Mucosa of rectum (tissue), 2 donors: ENCODE measurements around the gene ZNF214.
A peak's percentile ranks its signal among the peaks of the same experiment; 100 is the strongest.

Source experiments
- H3K27ac ChIP-seq, 2 donors: one replicate each; pipeline ENCODE4 v1.7.0; 2013; ENCODE audit warnings: inconsistent platforms in 2 of 2, low read depth in 2 of 2, low read length in 2 of 2
- H3K27me3 ChIP-seq, 2 donors: one replicate each; pipeline ENCODE4 v1.7.0; 2013; ENCODE audit warnings: low read length in 2 of 2; ENCODE audit not compliant: control insufficient read depth in 2 of 2, insufficient read depth in 2 of 2
- H3K36me3 ChIP-seq, 2 donors: one replicate each; pipeline ENCODE4 v1.7.0; 2013; ENCODE audit warnings: low read length in 2 of 2; ENCODE audit not compliant: control insufficient read depth in 2 of 2, insufficient read depth in 2 of 2
- H3K4me1 ChIP-seq, 2 donors: one replicate each; pipeline ENCODE4 v1.7.0; 2013; ENCODE audit warnings: low read length in 2 of 2, mild to moderate bottlenecking in 1 of 2; ENCODE audit not compliant: control insufficient read depth in 2 of 2, insufficient read depth in 2 of 2
- H3K4me3 ChIP-seq, 2 donors: one replicate each; pipeline ENCODE4 v1.7.0; 2013; ENCODE audit warnings: low read length in 2 of 2
- H3K9ac ChIP-seq, 2 donors: one replicate each; pipeline ENCODE4 v1.7.0; 2013; ENCODE audit warnings: low read length in 2 of 2, low read depth in 1 of 2, mild to moderate bottlenecking in 1 of 2
- H3K9me3 ChIP-seq, 2 donors: one replicate each; pipeline ENCODE4 v1.7.0; 2013; ENCODE audit warnings: low read length in 2 of 2; ENCODE audit not compliant: control insufficient read depth in 2 of 2
- donor health status: healthy.
- donor health status: Normal muscosa, but diverticular disease.

ZNF214 gene

DNA sequence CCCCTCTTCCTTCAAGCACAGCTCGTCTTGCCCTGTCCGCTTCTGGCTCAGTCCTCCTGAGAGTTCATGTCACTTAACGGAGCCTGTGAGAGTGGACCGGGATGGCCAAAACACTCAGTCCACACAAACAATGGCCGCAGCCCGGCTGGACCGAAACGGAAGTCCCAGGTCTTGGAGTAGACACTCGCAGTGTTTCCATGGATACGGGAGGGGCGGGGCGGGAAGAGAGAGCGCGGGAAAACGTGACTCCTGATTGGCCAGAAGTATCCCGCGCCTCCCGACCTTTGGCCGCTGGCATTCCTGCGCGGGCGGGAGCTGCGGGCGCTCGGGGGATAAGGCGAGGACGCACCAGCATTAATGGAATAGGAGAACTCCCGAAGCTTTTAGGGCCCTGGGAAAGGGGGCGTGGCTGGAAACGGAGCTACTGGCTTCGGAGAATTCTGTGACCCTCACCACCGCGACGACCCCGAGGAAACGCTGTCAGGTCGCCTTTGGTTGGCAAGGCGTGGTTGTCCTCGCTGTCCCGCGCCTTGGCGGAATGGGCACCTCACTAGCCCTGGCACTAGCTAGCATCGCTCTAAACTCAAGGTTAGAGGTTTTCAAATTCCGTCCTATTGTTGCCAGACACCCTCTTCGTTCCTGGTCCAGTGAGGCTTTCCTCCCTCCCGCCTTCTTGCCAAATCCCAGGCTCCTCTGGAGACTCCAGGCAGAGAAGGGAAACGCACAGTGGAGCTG, at the start of gene ZNF214, which contains the start of gene NLRP14:
ZNF214 (minus strand) TSS at position 164 of the 735 bp plus-strand sequence. CDS start 17,511 bp downstream, outside the sequence.
NLRP14 (plus strand) TSS at position 297 of the 735 bp plus-strand sequence. CDS start 18,108 bp downstream, outside the sequence.
- peak within 1 kb of the TSS; percentile 48 to 56 for H3K27ac ChIP-seq

DNA sequence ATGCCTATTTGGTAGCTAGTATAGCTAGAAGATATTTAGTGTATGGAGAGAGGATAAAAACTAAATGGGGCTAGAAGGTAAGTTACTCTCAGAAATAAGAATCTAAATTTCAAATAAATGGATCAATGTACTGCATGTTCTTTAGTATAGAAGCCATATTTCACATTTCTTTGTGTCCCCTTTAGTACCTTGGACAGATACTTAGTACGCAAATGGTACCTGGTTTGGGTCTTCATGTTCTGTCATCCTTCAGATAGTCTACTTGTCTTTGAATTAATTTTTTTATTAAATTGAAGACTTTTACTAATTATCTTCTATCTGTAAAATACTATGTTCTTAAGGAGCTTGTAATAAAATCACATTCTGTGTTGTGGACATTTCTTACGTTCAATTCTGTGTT, 42.4 kb upstream of the ZNF214 start:
- no peaks in the 10 kb centered on the region for H3K36me3 ChIP-seq
- H3K27ac ChIP-seq = no peak overlapping the region
- no peak overlapping the region for H3K4me3 ChIP-seq
- no peaks in the 10 kb centered on the region for H3K27me3 ChIP-seq
- H3K4me1 ChIP-seq = no peaks in the 10 kb centered on the region
- H3K9me3 ChIP-seq = no peaks in the 10 kb centered on the region
- H3K9ac ChIP-seq = no peak overlapping the region

More for the DNA sequence above, at the start of gene ZNF214, which contains the start of gene NLRP14:
- Histone ChIP-seq H3K36me3 (no peaks in the 10 kb centered on the region), H3K9ac (peak within 1 kb of the TSS; percentile 56 to 67), H3K27me3 (no peaks in the 10 kb centered on the region), H3K9me3 (no peaks in the 10 kb centered on the region), H3K4me1 (peaks cover 0 to 15% of the 10 kb centered on the region in 2 donors), H3K4me3 (peak within 1 kb of the TSS; percentile 91 to 98)

DNA sequence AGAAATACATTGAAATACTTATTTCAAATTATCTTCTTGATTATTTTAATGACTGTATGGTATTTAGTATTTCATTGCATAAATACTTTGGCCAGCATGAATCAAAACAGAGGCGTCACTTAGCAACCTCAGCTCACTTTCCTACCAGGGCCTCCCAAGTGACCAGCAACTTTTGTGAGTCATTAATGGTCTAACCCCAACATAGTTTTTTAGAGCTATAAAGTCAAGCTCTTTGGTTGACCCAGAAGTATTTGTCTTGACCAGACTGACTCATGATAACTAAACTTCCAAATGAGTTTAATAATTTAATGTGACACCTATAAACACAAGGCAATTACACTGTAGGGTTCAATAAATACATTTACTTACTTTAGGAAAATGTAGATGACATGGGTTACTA, 40.7 kb upstream of the ZNF214 start:
- H3K4me1 ChIP-seq = no peaks in the 10 kb centered on the region
- no peaks in the 10 kb centered on the region for H3K9me3 ChIP-seq
- no peak overlapping the region for H3K9ac ChIP-seq
- H3K4me3 ChIP-seq = no peak overlapping the region
- H3K36me3 ChIP-seq = no peaks in the 10 kb centered on the region
- no peaks in the 10 kb centered on the region for H3K27me3 ChIP-seq
- H3K27ac ChIP-seq = no peak overlapping the region

DNA sequence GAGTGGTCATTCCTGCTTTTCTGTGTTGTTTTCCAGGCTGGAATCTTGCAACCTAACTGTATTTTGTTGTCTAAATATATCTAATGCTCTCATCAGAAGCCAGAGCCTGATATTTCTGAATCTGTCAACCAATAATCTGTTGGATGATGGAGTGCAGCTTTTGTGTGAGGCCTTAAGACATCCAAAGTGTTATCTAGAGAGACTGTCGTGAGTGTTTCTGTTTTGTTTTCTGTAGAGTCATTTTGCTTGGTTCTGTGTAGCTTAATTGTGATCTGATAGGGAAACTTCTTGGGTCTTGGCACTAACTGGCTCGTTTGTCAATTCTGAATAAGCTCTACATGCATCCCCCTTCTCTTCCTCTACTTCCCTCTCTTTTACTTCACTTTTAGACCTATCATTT, 37.5 kb upstream of the ZNF214 start:
- H3K27ac ChIP-seq = no peak overlapping the region
- H3K9ac ChIP-seq = no peak overlapping the region
- no peak overlapping the region for H3K4me3 ChIP-seq
- no peaks in the 10 kb centered on the region for H3K36me3 ChIP-seq
- no peaks in the 10 kb centered on the region for H3K9me3 ChIP-seq
- H3K4me1 ChIP-seq = no peaks in the 10 kb centered on the region
- H3K27me3 ChIP-seq = no peaks in the 10 kb centered on the region

DNA sequence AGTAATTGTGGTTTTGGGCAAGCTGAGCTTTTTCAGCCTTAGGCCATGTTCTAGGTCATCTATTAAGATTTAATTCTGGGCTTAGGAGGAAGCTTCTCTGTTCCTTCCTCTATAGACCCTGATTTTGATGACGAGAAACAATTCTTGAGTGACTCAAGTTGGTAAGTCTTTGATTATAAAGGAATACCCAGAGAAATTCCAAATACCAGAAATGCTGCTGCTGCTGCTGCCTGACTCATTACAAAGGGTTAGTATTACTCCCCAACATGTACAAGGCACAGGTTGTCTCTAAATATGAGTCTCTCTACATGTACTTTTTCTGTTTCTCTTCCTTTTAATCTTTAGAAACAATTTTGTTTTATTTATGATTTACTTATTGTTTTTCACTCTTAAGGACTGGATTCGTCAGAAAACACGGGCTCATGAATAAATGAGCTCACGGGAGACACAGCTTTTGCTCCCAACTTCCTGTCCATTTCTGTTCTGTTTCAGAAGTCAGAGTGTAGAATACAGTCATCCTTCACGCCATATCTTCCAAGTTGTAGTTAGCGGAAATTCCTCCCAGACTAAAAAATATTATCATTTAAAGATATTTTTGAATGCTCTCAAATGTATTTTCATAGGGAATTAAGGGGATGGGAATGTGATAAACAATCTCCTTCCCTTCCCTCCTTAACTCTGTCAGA, 36.8 kb upstream of the ZNF214 start:
- Histone ChIP-seq H3K4me1 (no peaks in the 10 kb centered on the region), H3K9ac (no peak overlapping the region), H3K9me3 (no peaks in the 10 kb centered on the region), H3K36me3 (no peaks in the 10 kb centered on the region), H3K27ac (no peak overlapping the region), H3K27me3 (no peaks in the 10 kb centered on the region), H3K4me3 (no peak overlapping the region)

DNA sequence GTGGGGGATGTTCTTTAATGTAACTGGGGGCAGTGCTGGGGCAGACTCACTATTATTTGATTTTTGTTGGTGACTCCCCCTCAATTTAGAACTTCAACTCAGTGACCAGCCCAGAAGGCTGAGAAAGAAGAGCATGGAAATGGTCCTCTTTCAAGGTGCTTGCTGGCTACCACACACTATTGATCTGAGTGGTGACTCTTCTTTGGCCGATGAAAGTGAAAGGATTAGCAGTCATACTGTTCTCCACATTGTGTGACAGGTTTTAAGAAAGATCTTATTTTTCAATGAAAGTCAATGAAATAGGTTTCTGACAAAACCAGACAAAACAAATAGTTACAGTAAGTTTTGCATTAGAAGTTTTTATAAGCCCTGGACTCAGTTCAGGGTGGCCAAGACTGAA, 30.0 kb upstream of the ZNF214 start:
- Histone ChIP-seq H3K9me3 (no peaks in the 10 kb centered on the region), H3K27me3 (no peaks in the 10 kb centered on the region), H3K4me3 (no peak overlapping the region), H3K27ac (no peak overlapping the region), H3K36me3 (no peaks in the 10 kb centered on the region), H3K9ac (no peak overlapping the region), H3K4me1 (no peaks in the 10 kb centered on the region)

DNA sequence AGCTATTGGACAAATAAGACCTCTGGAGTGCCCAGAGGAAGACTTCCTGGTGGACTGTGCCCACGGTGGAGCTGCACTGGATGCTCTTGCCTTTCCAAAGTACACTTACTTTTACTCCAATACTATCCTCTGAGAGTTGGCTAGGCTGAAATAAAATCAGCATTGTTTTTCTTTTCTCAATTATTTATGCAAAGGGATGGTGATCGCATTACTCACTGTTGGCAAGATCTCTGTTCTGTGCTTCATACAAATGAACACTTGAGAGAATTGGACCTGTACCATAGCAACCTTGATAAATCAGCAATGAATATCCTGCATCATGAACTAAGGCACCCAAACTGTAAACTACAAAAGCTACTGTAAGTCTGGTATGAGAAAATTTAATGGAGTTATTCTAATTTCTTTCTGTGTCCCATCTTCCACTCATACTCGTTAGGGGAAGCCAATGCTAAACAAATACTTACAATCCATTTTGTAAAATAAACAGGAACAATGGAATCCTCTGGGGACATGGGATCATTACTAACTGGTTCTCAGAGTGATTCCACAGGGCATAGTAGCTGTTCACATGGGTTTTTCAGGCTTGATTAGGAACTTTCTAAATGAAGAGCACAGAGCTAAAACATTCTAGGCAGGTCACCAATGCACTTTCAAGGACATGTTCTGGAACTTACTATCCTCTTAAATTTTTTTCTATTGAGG, 26.5 kb upstream of the ZNF214 start:
- no peaks in the 10 kb centered on the region for H3K4me1 ChIP-seq
- H3K9ac ChIP-seq = no peak overlapping the region
- no peaks in the 10 kb centered on the region for H3K27me3 ChIP-seq
- no peaks in the 10 kb centered on the region for H3K36me3 ChIP-seq
- H3K27ac ChIP-seq = no peak overlapping the region
- H3K9me3 ChIP-seq = no peaks in the 10 kb centered on the region
- H3K4me3 ChIP-seq = no peak overlapping the region

DNA sequence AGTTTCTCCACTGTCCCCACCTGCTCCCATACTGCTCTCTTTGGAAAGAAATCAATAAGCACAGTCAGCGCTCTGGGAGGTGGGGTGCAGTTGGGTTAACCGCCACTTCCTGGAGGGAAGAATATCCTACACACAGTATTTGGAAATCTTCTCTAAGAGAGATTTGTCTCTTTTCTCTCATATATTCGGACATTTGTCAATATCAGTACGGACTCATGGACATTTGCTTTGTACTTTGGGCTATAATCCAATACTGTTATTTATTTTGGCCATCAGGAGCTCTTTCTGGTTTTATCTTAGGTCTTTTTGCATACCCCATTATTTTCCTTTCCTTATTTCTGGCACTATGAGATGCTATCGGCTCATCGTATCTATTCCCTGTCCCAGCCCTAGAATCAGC, 13.9 kb upstream of the ZNF214 start:
- H3K9me3 ChIP-seq = no peaks in the 10 kb centered on the region
- no peak overlapping the region for H3K9ac ChIP-seq
- H3K4me3 ChIP-seq = no peak overlapping the region
- no peaks in the 10 kb centered on the region for H3K4me1 ChIP-seq
- no peaks in the 10 kb centered on the region for H3K36me3 ChIP-seq
- no peaks in the 10 kb centered on the region for H3K27me3 ChIP-seq
- no peak overlapping the region for H3K27ac ChIP-seq

DNA sequence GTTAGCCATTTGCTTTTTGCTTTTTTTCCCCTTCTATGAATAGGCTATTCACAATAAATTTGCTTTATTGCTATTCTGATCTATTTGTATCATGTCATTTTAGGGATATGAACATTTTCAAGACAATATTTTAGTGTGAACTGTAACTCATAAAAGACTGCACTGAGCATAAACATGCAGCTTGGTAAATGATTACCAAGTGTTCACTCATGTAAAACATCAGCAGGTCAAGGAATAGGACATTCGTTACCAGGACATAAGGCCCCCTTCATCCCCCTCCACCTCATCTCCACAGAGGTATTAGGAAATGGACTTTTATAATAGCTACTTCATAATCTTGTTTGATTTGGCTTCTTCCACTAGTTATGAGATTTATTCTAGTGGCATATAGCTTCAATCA, 12.5 kb upstream of the ZNF214 start:
- Histone ChIP-seq H3K9me3 (no peaks in the 10 kb centered on the region), H3K27me3 (no peaks in the 10 kb centered on the region), H3K4me3 (no peak overlapping the region), H3K9ac (no peak overlapping the region), H3K27ac (no peak overlapping the region), H3K36me3 (no peaks in the 10 kb centered on the region), H3K4me1 (no peaks in the 10 kb centered on the region)

DNA sequence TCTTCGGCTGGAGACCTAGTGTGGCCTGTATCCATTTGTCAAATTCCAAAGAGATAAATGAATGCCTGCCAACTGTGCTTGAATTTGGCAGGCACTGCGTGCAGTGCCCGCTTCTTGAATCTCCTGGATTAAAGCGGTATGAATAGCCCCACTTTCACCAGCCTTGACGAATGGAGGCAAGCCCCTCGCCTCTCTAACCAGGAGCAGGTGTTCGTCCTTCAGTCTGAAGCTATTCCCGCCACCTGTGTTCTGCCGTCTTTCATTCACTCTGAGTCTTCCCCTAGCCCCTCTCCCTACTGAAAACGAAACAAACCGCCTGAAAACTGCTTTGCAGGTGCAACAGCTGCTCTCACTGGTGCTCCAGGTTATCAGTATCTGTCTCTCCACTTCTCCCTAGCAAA, 11.3 kb upstream of the ZNF214 start:
- Histone ChIP-seq H3K4me1 (no peaks in the 10 kb centered on the region), H3K27me3 (no peaks in the 10 kb centered on the region), H3K27ac (no peak overlapping the region), H3K4me3 (no peak overlapping the region), H3K9ac (no peak overlapping the region), H3K9me3 (no peaks in the 10 kb centered on the region), H3K36me3 (no peaks in the 10 kb centered on the region)
